HL-60 (cell line): Measurements from ENCODE around the gene SIN3B.

Experiments
- DNase-seq, 2 experiments: peaks; one replicate each; pipeline ENCODE4 v3.0.0-alpha.2; 2010 to 2020; ENCODE audit warnings: low read depth in 1 of 2, low spot score in 1 of 2
- H3K27ac ChIP-seq: fragments of 250-450 bp; sonication (Bioruptor Pico); replicated peaks from 2 replicates; pipeline ENCODE4 v1.5.1; 2020; ENCODE audit warnings: mild to moderate bottlenecking, moderate library complexity
- H3K27me3 ChIP-seq: fragments of 250-450 bp; sonication (Bioruptor Pico); 2 replicates; pipeline ENCODE4 v1.5.1; 2021; ENCODE audit warnings: mild to moderate bottlenecking, moderate library complexity; ENCODE audit not compliant: insufficient read depth, poor library complexity, severe bottlenecking
- H3K4me3 ChIP-seq: replicated peaks from 2 replicates; pipeline ENCODE4 v1.5.1; 2011; ENCODE audit warnings: mild to moderate bottlenecking, control low read depth, low read length; ENCODE audit not compliant: insufficient read depth
- GABPA ChIP-seq: IDR thresholded peaks from 2 replicates; pipeline ENCODE4 v1.6.1; 2012; ENCODE audit warnings: low read depth
- POLR2AphosphoS5 ChIP-seq: IDR thresholded peaks from 2 replicates; pipeline ENCODE4 v1.6.1; 2012; ENCODE audit warnings: low read depth
- SPI1 ChIP-seq: IDR thresholded peaks from 2 replicates; pipeline ENCODE4 v1.6.1; 2012; ENCODE audit warnings: low read depth, mild to moderate bottlenecking, borderline replicate concordance
- TF ChIP-seq, protein P1 (sequence below): IDR thresholded peaks from 2 replicates; pipeline ENCODE4 v1.6.1; 2012; ENCODE audit warnings: low read depth; ENCODE audit not compliant: insufficient replicate concordance
- TF ChIP-seq, protein P2 (sequence below): IDR thresholded peaks from one replicate; pipeline ENCODE4 v1.5.1; 2011; ENCODE audit warnings: low read length, control low read depth, inconsistent platforms; ENCODE audit not compliant: insufficient read depth

SIN3B gene

GRCh38 chr19:16922949-16923348 is 93.8 kb downstream of the SIN3B start:
- H3K27me3 ChIP-seq, result no peaks in the 10 kb centered on the region
- no peak overlapping the region for H3K27ac ChIP-seq
- no peak for TF ChIP-seq POLR2AphosphoS5
- TF ChIP-seq, protein P1, sequence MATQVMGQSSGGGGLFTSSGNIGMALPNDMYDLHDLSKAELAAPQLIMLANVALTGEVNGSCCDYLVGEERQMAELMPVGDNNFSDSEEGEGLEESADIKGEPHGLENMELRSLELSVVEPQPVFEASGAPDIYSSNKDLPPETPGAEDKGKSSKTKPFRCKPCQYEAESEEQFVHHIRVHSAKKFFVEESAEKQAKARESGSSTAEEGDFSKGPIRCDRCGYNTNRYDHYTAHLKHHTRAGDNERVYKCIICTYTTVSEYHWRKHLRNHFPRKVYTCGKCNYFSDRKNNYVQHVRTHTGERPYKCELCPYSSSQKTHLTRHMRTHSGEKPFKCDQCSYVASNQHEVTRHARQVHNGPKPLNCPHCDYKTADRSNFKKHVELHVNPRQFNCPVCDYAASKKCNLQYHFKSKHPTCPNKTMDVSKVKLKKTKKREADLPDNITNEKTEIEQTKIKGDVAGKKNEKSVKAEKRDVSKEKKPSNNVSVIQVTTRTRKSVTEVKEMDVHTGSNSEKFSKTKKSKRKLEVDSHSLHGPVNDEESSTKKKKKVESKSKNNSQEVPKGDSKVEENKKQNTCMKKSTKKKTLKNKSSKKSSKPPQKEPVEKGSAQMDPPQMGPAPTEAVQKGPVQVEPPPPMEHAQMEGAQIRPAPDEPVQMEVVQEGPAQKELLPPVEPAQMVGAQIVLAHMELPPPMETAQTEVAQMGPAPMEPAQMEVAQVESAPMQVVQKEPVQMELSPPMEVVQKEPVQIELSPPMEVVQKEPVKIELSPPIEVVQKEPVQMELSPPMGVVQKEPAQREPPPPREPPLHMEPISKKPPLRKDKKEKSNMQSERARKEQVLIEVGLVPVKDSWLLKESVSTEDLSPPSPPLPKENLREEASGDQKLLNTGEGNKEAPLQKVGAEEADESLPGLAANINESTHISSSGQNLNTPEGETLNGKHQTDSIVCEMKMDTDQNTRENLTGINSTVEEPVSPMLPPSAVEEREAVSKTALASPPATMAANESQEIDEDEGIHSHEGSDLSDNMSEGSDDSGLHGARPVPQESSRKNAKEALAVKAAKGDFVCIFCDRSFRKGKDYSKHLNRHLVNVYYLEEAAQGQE, result no peak
- TF ChIP-seq, protein P2, sequence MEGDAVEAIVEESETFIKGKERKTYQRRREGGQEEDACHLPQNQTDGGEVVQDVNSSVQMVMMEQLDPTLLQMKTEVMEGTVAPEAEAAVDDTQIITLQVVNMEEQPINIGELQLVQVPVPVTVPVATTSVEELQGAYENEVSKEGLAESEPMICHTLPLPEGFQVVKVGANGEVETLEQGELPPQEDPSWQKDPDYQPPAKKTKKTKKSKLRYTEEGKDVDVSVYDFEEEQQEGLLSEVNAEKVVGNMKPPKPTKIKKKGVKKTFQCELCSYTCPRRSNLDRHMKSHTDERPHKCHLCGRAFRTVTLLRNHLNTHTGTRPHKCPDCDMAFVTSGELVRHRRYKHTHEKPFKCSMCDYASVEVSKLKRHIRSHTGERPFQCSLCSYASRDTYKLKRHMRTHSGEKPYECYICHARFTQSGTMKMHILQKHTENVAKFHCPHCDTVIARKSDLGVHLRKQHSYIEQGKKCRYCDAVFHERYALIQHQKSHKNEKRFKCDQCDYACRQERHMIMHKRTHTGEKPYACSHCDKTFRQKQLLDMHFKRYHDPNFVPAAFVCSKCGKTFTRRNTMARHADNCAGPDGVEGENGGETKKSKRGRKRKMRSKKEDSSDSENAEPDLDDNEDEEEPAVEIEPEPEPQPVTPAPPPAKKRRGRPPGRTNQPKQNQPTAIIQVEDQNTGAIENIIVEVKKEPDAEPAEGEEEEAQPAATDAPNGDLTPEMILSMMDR, result no peak
- no peak for TF ChIP-seq GABPA
- no peak for TF ChIP-seq SPI1
- no peak for DNase-seq
- H3K4me3 ChIP-seq, result no peak overlapping the region

GRCh38 chr19:16927883-16928282 is 98.7 kb downstream of the SIN3B start:
- Histone ChIP-seq H3K27me3 (no peaks in the 10 kb centered on the region), H3K27ac (no peak overlapping the region), H3K4me3 (no peak overlapping the region)
- TF ChIP-seq GABPA (no peak), SPI1 (no peak), POLR2AphosphoS5 (no peak)
- TF ChIP-seq, protein P2, result no peak
- TF ChIP-seq, protein P1, result no peak
- no peak for DNase-seq

- Histone ChIP-seq H3K27ac (no peak overlapping the region), H3K4me3 (no peak overlapping the region), H3K27me3 (no peaks in the 10 kb centered on the region)
- DNase-seq, result no peak
- TF ChIP-seq POLR2AphosphoS5 (no peak), SPI1 (no peak), GABPA (no peak)
- TF ChIP-seq, protein P2, result no peak
- TF ChIP-seq, protein P1, result no peak
These were observed 99.2 kb downstream of the SIN3B start for GRCh38 chr19:16928351-16928750.
